ELR (cell line): ENCODE data around the gene WDR73.

ENCODE experiments used
- DNase-seq: peaks from one replicate; pipeline ENCODE4 v3.0.0-alpha.2; 2015; ENCODE audit warnings: low read depth

WDR73 gene

GRCh38 chr15:84611631-84612030 lies 42.5 kb downstream of the WDR73 start:
- peak; percentile 34 for DNase-seq

GRCh38 chr15:84609818-84610525 lies 44.1 kb downstream of the WDR73 start:
- DNase-seq = no peak

GRCh38 chr15:84608707-84609284 lies 45.3 kb downstream of the WDR73 start:
- no peak for DNase-seq

GRCh38 chr15:84606653-84607120 lies 47.4 kb downstream of the WDR73 start:
- no peak for DNase-seq

DNA sequence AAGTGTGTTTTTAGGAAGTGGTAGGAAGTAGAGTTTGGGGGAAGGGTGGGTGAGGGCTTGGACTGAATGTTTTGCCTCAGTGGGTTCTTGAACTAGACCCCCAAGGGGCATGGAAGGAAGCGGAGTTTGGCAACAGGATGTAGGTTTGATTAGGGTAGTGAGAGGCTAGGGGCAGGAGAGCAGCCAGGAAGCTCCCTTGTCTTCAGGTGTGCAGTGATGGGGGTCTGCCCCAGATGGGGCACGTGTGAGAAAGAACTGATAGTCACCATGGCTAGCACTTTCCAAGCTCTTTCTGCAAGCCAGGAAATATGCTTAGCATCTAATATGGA lies 48.6 kb downstream of the WDR73 start:
- DNase-seq = no peak

DNA sequence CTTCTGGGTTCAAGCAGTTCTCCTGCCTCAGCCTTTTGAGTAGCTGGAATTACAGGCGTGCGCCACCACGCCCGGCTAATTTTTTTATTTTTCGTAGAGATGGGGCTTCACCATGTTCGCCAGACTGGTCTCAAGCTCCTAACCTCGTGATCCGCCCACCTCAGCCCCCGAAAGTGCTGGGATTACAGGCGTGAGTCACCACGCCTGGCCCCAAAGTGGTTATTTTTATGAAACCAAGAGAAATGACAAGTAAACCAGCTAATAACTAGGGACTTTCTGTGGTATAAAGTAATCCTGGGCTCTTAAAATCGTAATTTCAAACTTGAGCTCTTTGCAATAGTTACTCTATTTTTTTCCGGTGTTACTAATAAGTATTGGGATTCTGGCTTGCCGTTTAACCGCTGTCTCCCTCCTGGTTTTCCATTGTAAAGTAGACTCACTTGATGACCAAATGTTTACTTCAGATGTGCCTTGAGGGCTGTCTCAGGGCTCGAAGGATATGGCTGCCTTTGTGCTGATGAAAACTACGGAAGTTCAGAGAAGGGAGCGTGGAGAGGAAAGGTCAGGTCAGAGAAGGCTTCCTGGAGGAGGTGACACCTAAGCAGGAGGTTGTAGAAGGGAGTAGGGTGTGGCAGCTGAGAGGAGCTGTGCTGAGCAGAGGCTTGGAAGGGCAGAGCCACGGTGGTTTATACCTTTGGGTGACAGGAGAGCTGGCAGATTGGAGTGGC lies 49.1 kb downstream of the WDR73 start:
- DNase-seq = peak; percentile 20

- no peak for DNase-seq
Measured at GRCh38 chr15:84603630-84604379, 50.3 kb downstream of the WDR73 start.

- DNase-seq = peak; percentile 8
Measured at GRCh38 chr15:84601555-84601838, 52.6 kb downstream of the WDR73 start.

DNA sequence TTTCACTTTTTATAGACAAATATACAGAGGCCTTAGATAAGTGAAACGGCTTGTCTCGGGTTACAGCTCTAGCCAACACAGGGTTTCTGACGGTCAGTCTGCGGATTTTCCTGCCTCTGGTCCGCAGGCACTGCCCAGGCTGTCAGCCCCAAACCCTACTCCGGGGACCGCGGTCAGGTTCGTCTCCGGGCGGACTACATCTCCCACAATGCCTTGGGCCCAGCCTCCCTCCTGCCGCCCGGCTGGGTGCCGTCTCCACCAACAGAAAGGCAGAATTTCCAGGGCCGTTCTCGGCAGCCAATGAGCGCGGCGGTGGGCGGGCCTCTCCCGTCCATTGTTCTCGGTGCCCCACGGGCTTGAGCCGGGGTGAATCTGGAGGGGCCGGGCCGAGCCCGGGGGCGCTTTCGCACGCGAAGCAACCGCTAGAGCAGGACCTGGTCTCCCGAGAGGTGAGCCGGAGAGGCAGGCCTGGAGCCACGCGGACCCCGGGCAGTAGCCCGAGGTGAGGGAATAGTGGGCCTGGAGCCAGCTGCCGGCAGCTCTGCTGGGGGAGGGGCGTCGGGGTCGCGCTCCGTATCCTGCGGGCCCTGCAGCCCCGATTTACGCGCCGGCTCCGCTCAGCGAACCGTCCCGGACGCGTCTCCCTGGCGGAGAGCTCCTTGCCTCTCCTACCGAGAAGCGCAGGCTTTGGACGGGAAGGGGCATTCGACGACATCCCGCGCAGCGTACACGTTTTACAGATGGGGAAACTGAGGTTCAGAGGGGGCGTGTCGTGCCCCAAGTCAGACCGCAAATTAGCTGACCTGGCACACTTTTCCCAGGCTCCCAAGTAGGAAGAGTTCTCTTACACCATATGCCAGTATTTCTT lies 53.2 kb downstream of the WDR73 start, which contains the start of gene ZSCAN2:
Gene ZSCAN2, plus strand, starts transcription at position 323 of the 868 bp plus-strand sequence. CDS start 2,919 bp downstream, outside the sequence.
- peak; percentile 95 for DNase-seq

DNA sequence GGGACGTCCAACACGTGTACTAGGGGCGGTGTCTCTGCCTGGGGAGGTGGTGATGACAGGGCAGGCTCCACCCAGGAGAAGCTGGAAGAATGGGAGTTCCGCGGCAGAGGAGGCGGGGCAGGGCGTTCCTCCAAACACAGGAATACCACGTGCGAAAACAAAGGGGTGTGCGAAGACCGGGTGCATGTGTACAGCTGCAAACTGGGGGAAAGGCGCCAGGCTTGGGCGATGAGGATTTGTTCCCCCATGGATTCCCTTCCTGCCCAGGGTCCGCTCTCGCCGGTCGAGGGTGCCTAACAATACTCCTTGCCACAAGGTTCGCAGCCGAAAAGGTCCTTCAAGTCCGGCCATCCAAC lies 53.8 kb downstream of the WDR73 start:
- DNase-seq = peak; percentile 90

DNA sequence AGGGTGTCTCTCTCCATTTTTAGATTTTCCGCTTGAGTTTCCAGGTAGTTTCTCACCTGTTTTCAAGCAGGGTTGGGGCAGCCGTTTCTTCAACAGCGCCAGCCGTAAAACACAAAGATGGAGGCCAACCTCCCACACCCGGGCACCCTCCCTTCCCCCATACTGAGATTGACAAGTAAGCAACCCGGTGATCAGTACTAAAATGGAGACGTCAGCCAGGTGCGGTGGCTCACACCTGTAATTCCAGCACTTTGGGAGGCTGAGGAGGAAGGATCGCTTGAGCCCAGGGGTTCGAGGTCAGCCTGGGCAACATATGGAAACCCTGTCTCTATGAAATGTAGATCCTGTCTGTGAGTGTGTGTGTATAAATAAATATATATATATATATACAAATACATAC lies 54.2 kb downstream of the WDR73 start:
- no peak for DNase-seq

- peak; percentile 70 for DNase-seq
Measured at GRCh38 chr15:84598993-84599392, 55.1 kb downstream of the WDR73 start.

GRCh38 chr15:84598250-84598649 lies 55.8 kb downstream of the WDR73 start:
- peak; percentile 32 for DNase-seq

GRCh38 chr15:84597296-84597695 lies 56.8 kb downstream of the WDR73 start:
- DNase-seq = no peak

GRCh38 chr15:84595660-84596059 lies 58.4 kb downstream of the WDR73 start:
- no peak for DNase-seq

GRCh38 chr15:84594617-84595290 lies 59.3 kb downstream of the WDR73 start:
- DNase-seq = no peak

- DNase-seq = no peak
Measured at GRCh38 chr15:84591815-84592214, 62.3 kb downstream of the WDR73 start.

DNA sequence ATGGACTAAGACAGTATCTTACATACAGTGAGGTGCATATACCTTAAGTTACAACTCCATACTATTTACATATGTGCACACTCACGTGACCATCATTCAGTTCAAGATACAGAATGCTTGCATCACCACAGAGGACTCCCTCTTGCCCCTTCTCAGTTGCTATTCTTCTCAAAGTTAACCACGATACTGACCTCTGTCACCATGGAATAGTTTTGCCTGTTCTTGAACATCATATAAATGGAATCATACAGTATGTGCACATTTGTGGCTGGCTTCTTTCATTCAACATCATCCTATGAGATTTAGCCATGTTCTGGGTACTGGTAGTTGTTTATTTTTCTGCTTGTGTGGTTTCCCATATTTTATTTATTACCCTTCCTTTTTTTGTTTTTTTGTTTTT lies 63.7 kb downstream of the WDR73 start:
- no peak for DNase-seq
